GM19193 (cell line): ENCODE data around the gene FOXE3.

ENCODE experiments used
- POLR2A ChIP-seq: IDR thresholded peaks from 4 replicates; pipeline ENCODE4 v1.6.1; 2011; ENCODE audit not compliant: insufficient read depth, insufficient read length; ENCODE audit errors: extremely low read depth

Gene FOXE3

GRCh38 chr1:47445823-47446550 is 29.9 kb downstream of the FOXE3 start:
- TF ChIP-seq POLR2A = no peak

- TF ChIP-seq POLR2A = no peak
These were observed 32.6 kb downstream of the FOXE3 start for GRCh38 chr1:47448462-47449222.

- TF ChIP-seq POLR2A = no peak
These were observed 33.9 kb downstream of the FOXE3 start for GRCh38 chr1:47449822-47450552.

- no peak for TF ChIP-seq POLR2A
These were observed 34.5 kb downstream of the FOXE3 start for GRCh38 chr1:47450606-47451005.

- TF ChIP-seq POLR2A = no peak
These were observed 36.3 kb downstream of the FOXE3 start for GRCh38 chr1:47452426-47452825.

GRCh38 chr1:47456250-47456649 is 40.2 kb downstream of the FOXE3 start:
- TF ChIP-seq POLR2A = no peak

GRCh38 chr1:47459253-47459788 is 43.2 kb downstream of the FOXE3 start:
- TF ChIP-seq POLR2A = no peak

GRCh38 chr1:47460040-47460439 is 44.0 kb downstream of the FOXE3 start:
- TF ChIP-seq POLR2A = no peak

- TF ChIP-seq POLR2A = no peak
These were observed 44.4 kb downstream of the FOXE3 start for GRCh38 chr1:47460456-47460855.

- TF ChIP-seq POLR2A = no peak
These were observed 49.5 kb downstream of the FOXE3 start for GRCh38 chr1:47465605-47466004.
